PC-3 (cell line): Measurements from ENCODE around the gene SEMA5A. TPM values are rescaled to one million over a fixed set of nuclear protein-coding genes. Genes with fewer than 3 reads are reported as not detected.
A peak's percentile ranks its signal among the peaks of the same experiment; 100 is the strongest.

Experiments used
- ATAC-seq: fragments of 200-7000 bp; cut with Tn5 transposase; 2 replicates; pipeline ENCODE4 v1.9.1; 2020; ENCODE audit warnings: mild to moderate bottlenecking, moderate library complexity
- BruUV-seq: library from RNA; stranded (reverse); fragments of 400-500 nt; replicated peaks from 2 replicates; lab custom pipeline; 2021; lab: Mats Ljungman, UMichigan
- CTCF ChIA-PET: fragments of 300-600 bp; sonication (Branson Sonifier 250); formaldehyde crosslinking; loops from one replicate; lab custom pipeline; 2022; ENCODE audit warnings: antibody characterized with exemption; lab: Charles Lee
- POLR2A ChIA-PET: fragments of 300-600 bp; sonication (Branson Sonifier 250); formaldehyde crosslinking; loops from one replicate; lab custom pipeline; 2022; ENCODE audit warnings: antibody characterized with exemption; ENCODE audit not compliant: unreplicated experiment; lab: Charles Lee
- DNase-seq: peaks from one replicate; pipeline ENCODE4 v3.0.0-alpha.2; 2015
- H2AFZ ChIP-seq: fragments of 300-600 bp; sonication (generic); 2 replicates; pipeline ENCODE4 v1.6.0; 2016; ENCODE audit warnings: antibody characterized with exemption, low read length
- H3F3A ChIP-seq: fragments of 300-600 bp; sonication (generic); one replicate; pipeline ENCODE4 v1.6.0; 2017; ENCODE audit warnings: antibody characterized with exemption, low read length, control low read depth, mild to moderate bottlenecking; ENCODE audit not compliant: unreplicated experiment
- H3K27ac ChIP-seq: fragments of 300-600 bp; sonication (generic); 2 replicates; pipeline ENCODE4 v1.5.1; 2016; ENCODE audit warnings: mild to moderate bottlenecking, low read length
- H3K27me3 ChIP-seq: fragments of 300-600 bp; sonication (generic); 2 replicates; pipeline ENCODE4 v1.6.1; 2016; ENCODE audit warnings: low read length, mixed read lengths
- H3K36me3 ChIP-seq: fragments of 300-600 bp; sonication (generic); 2 replicates; pipeline ENCODE4 v1.6.1; 2016; ENCODE audit warnings: low read depth, mixed run types, low read length, mixed read lengths
- H3K4me1 ChIP-seq: fragments of 300-600 bp; sonication (generic); 2 replicates; pipeline ENCODE4 v1.5.1; 2016; ENCODE audit warnings: low read length; ENCODE audit not compliant: insufficient read depth
- H3K4me2 ChIP-seq: fragments of 300-600 bp; sonication (generic); 2 replicates; pipeline ENCODE4 v1.6.0; 2016; ENCODE audit warnings: low read length
- H3K4me3 ChIP-seq: fragments of 300-600 bp; sonication (generic); 2 replicates; pipeline ENCODE4 v1.5.1; 2016; ENCODE audit warnings: mild to moderate bottlenecking, low read length, mixed read lengths
- H3K79me2 ChIP-seq: fragments of 300-600 bp; sonication (generic); 2 replicates; pipeline ENCODE4 v1.6.1; 2017; ENCODE audit warnings: low read length, mixed read lengths
- H3K9ac ChIP-seq: fragments of 300-600 bp; sonication (generic); 2 replicates; pipeline ENCODE4 v1.6.0; 2016; ENCODE audit warnings: mild to moderate bottlenecking, low read length
- H3K9me2 ChIP-seq: fragments of 300-600 bp; sonication (generic); replicated peaks from 2 replicates; pipeline ENCODE4 v1.6.1; 2016; ENCODE audit warnings: mixed run types, low read length, mixed read lengths
- H3K9me3 ChIP-seq: fragments of 300-600 bp; sonication (generic); 2 replicates; pipeline ENCODE4 v1.6.1; 2016; ENCODE audit warnings: low read length, mixed read lengths
- H4K20me1 ChIP-seq: fragments of 300-600 bp; sonication (generic); 2 replicates; pipeline ENCODE4 v1.6.1; 2016; ENCODE audit warnings: low read length, mixed read lengths
- EZH2 ChIP-seq: fragments of 300-600 bp; sonication (generic); IDR thresholded peaks from one replicate; pipeline ENCODE4 v1.6.1; 2017; ENCODE audit warnings: antibody characterized with exemption, mild to moderate bottlenecking, low read length; ENCODE audit not compliant: unreplicated experiment
- EZH2phosphoT487 ChIP-seq: fragments of 300-600 bp; sonication (generic); IDR thresholded peaks from 2 replicates; pipeline ENCODE4 v1.6.1; 2018; ENCODE audit warnings: mild to moderate bottlenecking, antibody characterized with exemption, low read length, borderline replicate concordance
- intact Hi-C: fragments of 100-400 bp; cut with micrococcal nuclease; formaldehyde crosslinking; loops from 2 replicates; pipeline ENCODE4 v1.9.0; 2023
- total RNA-seq: library from RNA; depleted of rRNA; stranded (reverse); fragments of >200 nt; gene quantifications from 2 replicates; pipeline ENCODE4 v1.2.3, GENCODE V29; 2014
- TF ChIP-seq, protein P1 (sequence below): fragments of 300-600 bp; sonication (generic); conservative IDR thresholded peaks from 2 replicates; pipeline ENCODE4 v1.5.1; 2017; ENCODE audit warnings: antibody characterized with exemption, low read depth, mild to moderate bottlenecking, low read length

The SEMA5A gene
- total RNA-seq, 1 experiment from 2014 or later = 4.4 TPM

DNA sequence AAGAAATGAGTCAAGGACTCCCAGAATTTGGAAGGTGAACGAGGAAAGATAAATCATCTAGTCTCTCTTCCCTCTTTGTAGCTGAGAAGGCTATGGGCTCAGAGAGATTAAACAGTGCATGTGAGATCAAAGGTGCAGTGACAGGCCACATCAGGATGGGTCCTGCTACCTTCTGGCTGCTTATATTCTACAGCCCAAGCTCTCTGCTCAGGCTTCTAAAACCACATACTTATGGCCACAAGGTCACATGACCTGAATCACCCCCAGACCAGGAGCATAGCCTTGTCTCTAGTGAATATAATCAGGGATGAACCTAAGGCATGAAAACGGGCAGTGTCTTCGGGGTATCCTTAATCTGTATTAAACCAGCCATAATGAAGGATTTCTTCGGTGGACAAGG is 158.9 kb downstream of the SEMA5A start:
- no peak overlapping the region for H3K27ac ChIP-seq
- no peak for DNase-seq
- H3K9me3 ChIP-seq = no peaks in the 10 kb centered on the region
- intact Hi-C loops = loop anchor here (5.0 kb wide), 3 partner anchors 55 to 230 kb away; no protein-coding TSS in a partner anchor
- ChIA-PET CTCF (no interaction called here), POLR2A (no interaction called here)
- TF ChIP-seq EZH2phosphoT487 (no peak), EZH2 (no peak)
- TF ChIP-seq, protein P1, sequence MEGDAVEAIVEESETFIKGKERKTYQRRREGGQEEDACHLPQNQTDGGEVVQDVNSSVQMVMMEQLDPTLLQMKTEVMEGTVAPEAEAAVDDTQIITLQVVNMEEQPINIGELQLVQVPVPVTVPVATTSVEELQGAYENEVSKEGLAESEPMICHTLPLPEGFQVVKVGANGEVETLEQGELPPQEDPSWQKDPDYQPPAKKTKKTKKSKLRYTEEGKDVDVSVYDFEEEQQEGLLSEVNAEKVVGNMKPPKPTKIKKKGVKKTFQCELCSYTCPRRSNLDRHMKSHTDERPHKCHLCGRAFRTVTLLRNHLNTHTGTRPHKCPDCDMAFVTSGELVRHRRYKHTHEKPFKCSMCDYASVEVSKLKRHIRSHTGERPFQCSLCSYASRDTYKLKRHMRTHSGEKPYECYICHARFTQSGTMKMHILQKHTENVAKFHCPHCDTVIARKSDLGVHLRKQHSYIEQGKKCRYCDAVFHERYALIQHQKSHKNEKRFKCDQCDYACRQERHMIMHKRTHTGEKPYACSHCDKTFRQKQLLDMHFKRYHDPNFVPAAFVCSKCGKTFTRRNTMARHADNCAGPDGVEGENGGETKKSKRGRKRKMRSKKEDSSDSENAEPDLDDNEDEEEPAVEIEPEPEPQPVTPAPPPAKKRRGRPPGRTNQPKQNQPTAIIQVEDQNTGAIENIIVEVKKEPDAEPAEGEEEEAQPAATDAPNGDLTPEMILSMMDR = no peak
- H4K20me1 ChIP-seq = no peaks in the 10 kb centered on the region
- no peak for ATAC-seq
- no peaks in the 10 kb centered on the region for H3K27me3 ChIP-seq
- H3K79me2 ChIP-seq = no peaks in the 10 kb centered on the region
- no peaks in the 10 kb centered on the region for H3K9me2 ChIP-seq
- H3F3A ChIP-seq = no peaks in the 10 kb centered on the region
- peaks cover 10% of the 10 kb centered on the region for H3K4me1 ChIP-seq
- H3K9ac ChIP-seq = no peak overlapping the region
- H2AFZ ChIP-seq = no peak overlapping the region
- H3K4me2 ChIP-seq = no peak overlapping the region
- H3K36me3 ChIP-seq = no peaks in the 10 kb centered on the region
- H3K4me3 ChIP-seq = no peak overlapping the region
- BruUV-seq = no TSS peak

DNA sequence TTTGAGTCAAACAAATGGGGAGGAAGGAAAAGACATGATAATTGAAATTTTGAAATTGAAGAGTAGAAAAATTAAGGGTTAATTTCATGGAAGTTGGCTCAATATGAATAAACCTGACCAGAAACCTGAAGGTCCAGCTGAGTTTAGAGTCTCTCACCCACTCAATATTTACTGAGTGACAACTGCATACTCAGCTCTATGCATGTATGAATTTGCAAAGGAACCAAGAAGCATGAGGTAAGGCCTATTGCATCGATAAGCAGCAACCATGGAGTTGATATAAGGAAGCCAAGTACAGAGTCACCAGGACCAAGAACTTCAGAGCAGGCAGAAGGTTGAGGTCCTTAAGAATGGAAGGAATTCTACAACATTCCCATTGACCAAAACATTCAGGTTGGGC is 163.4 kb downstream of the SEMA5A start:
- intact Hi-C loops = loop anchor here (5.0 kb wide), 1 partner anchor 115 kb away; no protein-coding TSS in a partner anchor
- H3K79me2 ChIP-seq = no peaks in the 10 kb centered on the region
- H3K9me2 ChIP-seq = no peaks in the 10 kb centered on the region
- DNase-seq = peak; percentile 50
- H3K4me3 ChIP-seq = no peak overlapping the region
- H3F3A ChIP-seq = peaks cover 4% of the 10 kb centered on the region
- no peak overlapping the region for H3K27ac ChIP-seq
- ChIA-PET POLR2A (no interaction called here), CTCF (no interaction called here)
- no peaks in the 10 kb centered on the region for H3K27me3 ChIP-seq
- H3K9me3 ChIP-seq = no peaks in the 10 kb centered on the region
- no peak overlapping the region for H3K9ac ChIP-seq
- H3K4me2 ChIP-seq = peak overlapping the region; percentile 9; the same call in 1 of the 2 replicates
- BruUV-seq = no TSS peak
- no peak overlapping the region for H2AFZ ChIP-seq
- peaks cover 52% of the 10 kb centered on the region for H3K4me1 ChIP-seq
- TF ChIP-seq EZH2phosphoT487 (no peak), EZH2 (no peak)
- TF ChIP-seq, protein P1 = no peak
- ATAC-seq = no peak
- no peaks in the 10 kb centered on the region for H4K20me1 ChIP-seq
- no peaks in the 10 kb centered on the region for H3K36me3 ChIP-seq

DNA sequence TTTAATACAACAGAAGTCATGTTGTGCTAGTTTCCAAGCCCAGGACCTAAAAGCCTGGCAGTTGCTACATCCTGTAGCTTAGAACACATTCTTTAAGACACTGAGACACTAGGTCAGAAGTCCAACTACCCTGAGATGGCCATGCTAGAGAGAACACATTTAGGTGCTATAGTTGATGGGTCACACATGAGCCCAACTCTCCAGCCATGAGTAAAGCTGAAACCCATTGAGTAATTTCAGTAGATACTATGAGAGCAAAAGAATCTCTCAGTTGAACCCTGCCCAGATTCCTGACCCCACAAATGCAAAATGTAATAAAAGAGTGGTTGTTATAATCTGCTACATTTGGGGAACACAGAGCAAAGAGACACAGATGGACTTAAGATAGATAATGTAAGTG is 164.4 kb downstream of the SEMA5A start:
- H4K20me1 ChIP-seq = no peaks in the 10 kb centered on the region
- H3K27ac ChIP-seq = 0 out of 2 replicates have a peak overlapping the region, but pooled peaks have one; percentile 83
- no peak overlapping the region for H3K4me3 ChIP-seq
- ATAC-seq (no peak), DNase-seq (no peak)
- no peaks in the 10 kb centered on the region for H3K9me3 ChIP-seq
- no peak for TF ChIP-seq EZH2
- TF ChIP-seq, protein P1 = no peak
- no peak for TF ChIP-seq EZH2phosphoT487
- no peaks in the 10 kb centered on the region for H3K9me2 ChIP-seq
- H2AFZ ChIP-seq = no peak overlapping the region
- intact Hi-C loops = loop anchor here (5.0 kb wide), 1 partner anchor 116 kb away; no protein-coding TSS in a partner anchor
- H3K27me3 ChIP-seq = no peaks in the 10 kb centered on the region
- no peak overlapping the region for H3K4me2 ChIP-seq
- ChIA-PET CTCF (no interaction called here), POLR2A (no interaction called here)
- peaks cover 63% of the 10 kb centered on the region for H3K4me1 ChIP-seq
- BruUV-seq = no TSS peak
- H3K9ac ChIP-seq = 0 out of 2 replicates have a peak overlapping the region, but pooled peaks have one; percentile 45
- H3F3A ChIP-seq = peaks cover 8% of the 10 kb centered on the region
- no peaks in the 10 kb centered on the region for H3K79me2 ChIP-seq
- no peaks in the 10 kb centered on the region for H3K36me3 ChIP-seq
